ENCODE measurements around the gene HOXC11. TPM values are rescaled to one million over a fixed set of nuclear protein-coding genes. Genes with fewer than 3 reads are reported as not detected.

Gene HOXC11
- total and polyA plus RNA-seq, 2 of the 4 experiments (the other 2 are of a cell fraction), result not detected

DNA sequence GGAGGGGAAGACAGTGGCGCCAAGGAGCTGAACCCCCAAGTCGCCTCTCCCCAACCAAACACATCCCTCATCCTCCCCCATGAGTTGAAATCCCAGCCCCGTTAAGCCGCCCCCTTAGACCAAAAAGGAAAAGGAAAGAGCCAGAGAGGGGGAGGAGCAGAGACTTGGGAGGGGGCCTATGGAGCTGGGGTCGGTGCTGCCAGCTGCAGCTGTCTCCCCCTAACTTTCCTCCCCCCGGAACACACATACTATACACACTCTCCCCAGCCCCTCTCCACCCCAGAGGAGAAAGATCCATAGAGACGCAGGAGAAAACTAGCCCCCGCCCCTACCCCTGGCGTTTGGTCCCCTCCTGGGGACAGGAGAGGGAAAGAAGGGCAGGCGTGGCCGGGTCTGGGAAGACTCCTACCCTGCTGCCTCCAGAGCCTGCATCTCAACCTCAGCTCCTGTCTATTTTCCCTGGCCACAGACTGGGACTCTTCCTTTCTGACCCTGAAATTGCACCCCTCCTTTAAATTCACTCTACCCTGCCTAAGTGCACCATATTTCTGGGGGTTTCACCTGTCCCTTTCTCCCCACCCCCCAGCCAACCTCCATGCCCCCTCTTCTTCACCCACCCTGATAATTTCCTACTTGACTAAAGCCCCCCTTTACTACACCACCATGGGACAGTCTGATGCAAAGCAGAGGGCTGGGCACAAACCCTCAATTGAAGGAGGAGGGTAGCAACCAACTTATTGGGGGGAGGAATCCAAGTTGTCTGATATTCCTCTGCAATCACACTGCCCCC lies 25.4 kb downstream of the HOXC11 start (continued):
- no peak for TF ChIP-seq RAD21 (IDR thresholded peaks at IDR 0.05; ENCODE audit: low read length)

DNA sequence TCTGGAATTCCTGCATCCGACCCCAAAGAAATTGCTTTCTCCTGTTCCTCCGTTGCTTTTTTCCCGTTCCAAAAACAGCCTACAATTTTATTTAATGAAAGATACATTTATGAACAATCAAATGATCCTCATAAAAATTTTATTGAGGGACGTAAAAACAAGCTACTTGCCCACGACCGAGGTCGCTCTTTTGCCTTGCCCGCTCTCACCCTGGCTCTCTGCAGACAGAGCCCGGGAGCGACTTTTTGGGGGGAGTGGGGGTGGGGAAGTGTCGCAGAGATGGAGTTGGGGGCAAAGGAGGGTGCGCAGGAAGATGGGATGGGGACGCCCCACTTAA lies 25.9 kb downstream of the HOXC11 start:
- WGBS, 2 experiments (ENCODE audit: extremely low coverage in 2 of 2, insufficient read length in 1 of 2), result 10% methylated on average over 2 of the region's 13 CpGs; no CpG with 5 or more reads in 1 of the 2 experiments
- TF ChIP-seq CHD1 (IDR thresholded peaks at IDR 0.05; ENCODE audit: low read depth, low read length) (no peak), MAFK (IDR thresholded peaks at IDR 0.05; ENCODE audit: low read depth, low read length) (no peak), MXI1 (IDR thresholded peaks at IDR 0.05; ENCODE audit: borderline replicate concordance, low read depth, low read length) (no peak), RAD21 (IDR thresholded peaks at IDR 0.05; ENCODE audit: low read length) (no peak), POLR2A (IDR thresholded peaks at IDR 0.05; ENCODE audit: low read depth, low read length) (no peak), MAZ (IDR thresholded peaks at IDR 0.05; ENCODE audit: borderline replicate concordance, low read depth, low read length) (no peak), USF2 (IDR thresholded peaks at IDR 0.05; ENCODE audit: low read depth, low read length) (no peak), SMC3 (IDR thresholded peaks at IDR 0.05; ENCODE audit: low read depth, low read length) (no peak), CEBPB (IDR thresholded peaks at IDR 0.05; ENCODE audit: low read depth, low read length) (no peak), RFX5 (IDR thresholded peaks at IDR 0.05; ENCODE audit: low read depth, low read length) (no peak), FOS (IDR thresholded peaks at IDR 0.05; ENCODE audit: low read depth, low read length) (no peak), BHLHE40 (IDR thresholded peaks at IDR 0.05; ENCODE audit: low read depth, low read length) (no peak), NFE2L2 (IDR thresholded peaks at IDR 0.05; ENCODE audit: low read depth, low read length) (no peak)
- TF ChIP-seq, protein P1, sequence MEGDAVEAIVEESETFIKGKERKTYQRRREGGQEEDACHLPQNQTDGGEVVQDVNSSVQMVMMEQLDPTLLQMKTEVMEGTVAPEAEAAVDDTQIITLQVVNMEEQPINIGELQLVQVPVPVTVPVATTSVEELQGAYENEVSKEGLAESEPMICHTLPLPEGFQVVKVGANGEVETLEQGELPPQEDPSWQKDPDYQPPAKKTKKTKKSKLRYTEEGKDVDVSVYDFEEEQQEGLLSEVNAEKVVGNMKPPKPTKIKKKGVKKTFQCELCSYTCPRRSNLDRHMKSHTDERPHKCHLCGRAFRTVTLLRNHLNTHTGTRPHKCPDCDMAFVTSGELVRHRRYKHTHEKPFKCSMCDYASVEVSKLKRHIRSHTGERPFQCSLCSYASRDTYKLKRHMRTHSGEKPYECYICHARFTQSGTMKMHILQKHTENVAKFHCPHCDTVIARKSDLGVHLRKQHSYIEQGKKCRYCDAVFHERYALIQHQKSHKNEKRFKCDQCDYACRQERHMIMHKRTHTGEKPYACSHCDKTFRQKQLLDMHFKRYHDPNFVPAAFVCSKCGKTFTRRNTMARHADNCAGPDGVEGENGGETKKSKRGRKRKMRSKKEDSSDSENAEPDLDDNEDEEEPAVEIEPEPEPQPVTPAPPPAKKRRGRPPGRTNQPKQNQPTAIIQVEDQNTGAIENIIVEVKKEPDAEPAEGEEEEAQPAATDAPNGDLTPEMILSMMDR (conservative IDR thresholded peaks at IDR 0.05; ENCODE audit: low read depth, low read length), result no peak

More for the DNA sequence above, 25.9 kb downstream of the HOXC11 start:
- Histone ChIP-seq H4K5ac (ENCODE audit: low read depth, low read length) (no peak overlapping the region), H3K9ac (ENCODE audit: low read depth, low read length) (no peak overlapping the region), H4K8ac (ENCODE audit: low read depth in 2 of 2, low read length in 2 of 2) (no peak overlapping the region), H3K23ac (ENCODE audit: low read depth, low read length) (no peak overlapping the region), H2BK120ac (ENCODE audit: low read depth, low read length) (no peak overlapping the region), H2AFZ (replicated peaks; ENCODE audit: low read length, poor library complexity) (no peak overlapping the region), H2BK20ac (ENCODE audit: low read depth, low read length) (no peak overlapping the region), H3K4me1 (ENCODE audit: control insufficient read depth, insufficient read depth, low read length) (peaks cover 2% of the 10 kb centered on the region; the same call in 1 of the 2 replicates), H3K27me3 (ENCODE audit: control insufficient read depth, insufficient read depth, low read length) (peaks cover 98% of the 10 kb centered on the region), H3K18ac (ENCODE audit: low read depth, low read length) (no peak overlapping the region), H2AK5ac (ENCODE audit: low read depth, low read length) (no peak overlapping the region), H3K56ac (ENCODE audit: extremely low read depth, insufficient read depth, low read length) (no peak overlapping the region), H3K4me3 (ENCODE audit: insufficient read depth, low read depth, low read length) (no peak overlapping the region), H2BK15ac (ENCODE audit: low read depth, low read length) (no peak overlapping the region), H3K27ac (ENCODE audit: insufficient read depth, low read length) (no peak overlapping the region), H4K20me1 (ENCODE audit: insufficient read depth, low read length) (no peaks in the 10 kb centered on the region), H3K9me3 (ENCODE audit: control insufficient read depth, insufficient read depth, low read length) (peaks cover 12% of the 10 kb centered on the region), H3K4ac (ENCODE audit: low read depth, low read length) (no peak overlapping the region), H2AK9ac (replicated peaks; ENCODE audit: low read depth, low read length, poor library complexity) (no peak overlapping the region), H2BK5ac (ENCODE audit: low read depth, low read length, poor library complexity, severe bottlenecking) (no peak overlapping the region), H3K79me1 (ENCODE audit: low read depth in 1 of 2, low read length in 2 of 2) (no peaks in the 10 kb centered on the region), H3K36me3 (ENCODE audit: control insufficient read depth, insufficient read depth, low read length) (no peaks in the 10 kb centered on the region), H3K14ac (replicated peaks; ENCODE audit: low read depth, low read length) (no peak overlapping the region), H3K4me2 (ENCODE audit: low read depth, low read length) (no peak overlapping the region), H4K91ac (ENCODE audit: insufficient read depth, low read depth, low read length) (no peak overlapping the region), H3K9me1 (ENCODE audit: insufficient read depth, low read length) (no peaks in the 10 kb centered on the region)
- DNase-seq (no peak), ATAC-seq (ENCODE audit: low read depth) (no peak)
- in situ Hi-C loops (cut with MboI; ENCODE audit: low sequenced_read_pairs) (loop anchor here (10.0 kb wide), 2 partner anchors 234 to 376 kb away; no protein-coding TSS in a partner anchor), intact Hi-C loops (cut with micrococcal nuclease) (no loop called here), dilution Hi-C loops (cut with HindIII; ENCODE audit: low sequenced_read_pairs, unreplicated experiment) (no loop called here)
- no TSS peak for BruUV-seq (replicated peaks)
- CTCF ChIA-PET, result interaction anchor here (1.1 to 1.9 kb wide), 3 partner anchors 14 to 202 kb away, joined by 3 to 9 read pairs (median 4); partner anchors contain the start of gene HOXC10
- POLR2A ChIA-PET (ENCODE audit: unreplicated experiment), result no interaction called here
